ENCODE results near the gene HSP90AB1.

The HSP90AB1 gene

GRCh38 chr6:44228836-44229235 is 18.1 kb upstream of the HSP90AB1 start:
- Histone ChIP-seq H3K9me3 (ENCODE audit: control insufficient read depth, insufficient read depth, low read depth, low read length) (no peaks in the 10 kb centered on the region), H3K27ac (ENCODE audit: extremely low read depth, low read depth, low read length) (no peak overlapping the region), H3K36me3 (ENCODE audit: control insufficient read depth in 2 of 2, insufficient read depth in 1 of 2, low read length in 2 of 2) (peaks cover 3 to 55% of the 10 kb centered on the region in 2 experiments; a peak in 2 of 3 replicates), H3K4me1 (ENCODE audit: control insufficient read depth, insufficient read depth, low read length) (peaks cover 13% of the 10 kb centered on the region), H3K4me3 (ENCODE audit: low read depth, low read length) (no peak overlapping the region)
- POLR2A ChIA-PET = no interaction called here
- TF ChIP-seq, protein P1, sequence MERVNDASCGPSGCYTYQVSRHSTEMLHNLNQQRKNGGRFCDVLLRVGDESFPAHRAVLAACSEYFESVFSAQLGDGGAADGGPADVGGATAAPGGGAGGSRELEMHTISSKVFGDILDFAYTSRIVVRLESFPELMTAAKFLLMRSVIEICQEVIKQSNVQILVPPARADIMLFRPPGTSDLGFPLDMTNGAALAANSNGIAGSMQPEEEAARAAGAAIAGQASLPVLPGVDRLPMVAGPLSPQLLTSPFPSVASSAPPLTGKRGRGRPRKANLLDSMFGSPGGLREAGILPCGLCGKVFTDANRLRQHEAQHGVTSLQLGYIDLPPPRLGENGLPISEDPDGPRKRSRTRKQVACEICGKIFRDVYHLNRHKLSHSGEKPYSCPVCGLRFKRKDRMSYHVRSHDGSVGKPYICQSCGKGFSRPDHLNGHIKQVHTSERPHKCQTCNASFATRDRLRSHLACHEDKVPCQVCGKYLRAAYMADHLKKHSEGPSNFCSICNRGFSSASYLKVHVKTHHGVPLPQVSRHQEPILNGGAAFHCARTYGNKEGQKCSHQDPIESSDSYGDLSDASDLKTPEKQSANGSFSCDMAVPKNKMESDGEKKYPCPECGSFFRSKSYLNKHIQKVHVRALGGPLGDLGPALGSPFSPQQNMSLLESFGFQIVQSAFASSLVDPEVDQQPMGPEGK (tag by site-specific recombination; IDR thresholded peaks at IDR 0.05) = no peak
- no peak for TF ChIP-seq REST (tag by site-specific recombination; IDR thresholded peaks at IDR 0.05)
- TF ChIP-seq SALL2 (tag by site-specific recombination; IDR thresholded peaks at IDR 0.05; ENCODE audit: borderline replicate concordance) = no peak
- TF ChIP-seq, protein P2, sequence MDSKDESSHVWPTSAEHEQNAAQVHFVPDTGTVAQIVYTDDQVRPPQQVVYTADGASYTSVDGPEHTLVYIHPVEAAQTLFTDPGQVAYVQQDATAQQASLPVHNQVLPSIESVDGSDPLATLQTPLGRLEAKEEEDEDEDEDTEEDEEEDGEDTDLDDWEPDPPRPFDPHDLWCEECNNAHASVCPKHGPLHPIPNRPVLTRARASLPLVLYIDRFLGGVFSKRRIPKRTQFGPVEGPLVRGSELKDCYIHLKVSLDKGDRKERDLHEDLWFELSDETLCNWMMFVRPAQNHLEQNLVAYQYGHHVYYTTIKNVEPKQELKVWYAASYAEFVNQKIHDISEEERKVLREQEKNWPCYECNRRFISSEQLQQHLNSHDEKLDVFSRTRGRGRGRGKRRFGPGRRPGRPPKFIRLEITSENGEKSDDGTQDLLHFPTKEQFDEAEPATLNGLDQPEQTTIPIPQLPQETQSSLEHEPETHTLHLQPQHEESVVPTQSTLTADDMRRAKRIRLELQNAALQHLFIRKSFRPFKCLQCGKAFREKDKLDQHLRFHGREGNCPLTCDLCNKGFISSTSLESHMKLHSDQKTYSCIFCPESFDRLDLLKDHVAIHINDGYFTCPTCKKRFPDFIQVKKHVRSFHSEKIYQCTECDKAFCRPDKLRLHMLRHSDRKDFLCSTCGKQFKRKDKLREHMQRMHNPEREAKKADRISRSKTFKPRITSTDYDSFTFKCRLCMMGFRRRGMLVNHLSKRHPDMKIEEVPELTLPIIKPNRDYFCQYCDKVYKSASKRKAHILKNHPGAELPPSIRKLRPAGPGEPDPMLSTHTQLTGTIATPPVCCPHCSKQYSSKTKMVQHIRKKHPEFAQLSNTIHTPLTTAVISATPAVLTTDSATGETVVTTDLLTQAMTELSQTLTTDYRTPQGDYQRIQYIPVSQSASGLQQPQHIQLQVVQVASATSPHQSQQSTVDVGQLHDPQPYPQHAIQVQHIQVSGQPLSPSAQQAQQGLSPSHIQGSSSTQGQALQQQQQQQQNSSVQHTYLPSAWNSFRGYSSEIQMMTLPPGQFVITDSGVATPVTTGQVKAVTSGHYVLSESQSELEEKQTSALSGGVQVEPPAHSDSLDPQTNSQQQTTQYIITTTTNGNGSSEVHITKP (tag by site-specific recombination; IDR thresholded peaks at IDR 0.05) = no peak
- no peak for TF ChIP-seq ZNF830 (tag by site-specific recombination; IDR thresholded peaks at IDR 0.05; ENCODE audit: low read depth)
- TF ChIP-seq SETDB1 (IDR thresholded peaks at IDR 0.05; ENCODE audit: insufficient read length, low read length) = no peak
- no peak for TF ChIP-seq ZNF776 (tag by site-specific recombination; IDR thresholded peaks at IDR 0.05; ENCODE audit: borderline replicate concordance)
- no peak for TF ChIP-seq HOXD13 (CRISPR knock-in tag; IDR thresholded peaks at IDR 0.05; ENCODE audit: borderline replicate concordance)
- CTCF ChIA-PET = interaction anchor here (2.1 to 11.1 kb wide), 3 partner anchors 8 to 56 kb away, joined by 8 to 148 read pairs (median 15); no protein-coding TSS in a partner anchor

DNA sequence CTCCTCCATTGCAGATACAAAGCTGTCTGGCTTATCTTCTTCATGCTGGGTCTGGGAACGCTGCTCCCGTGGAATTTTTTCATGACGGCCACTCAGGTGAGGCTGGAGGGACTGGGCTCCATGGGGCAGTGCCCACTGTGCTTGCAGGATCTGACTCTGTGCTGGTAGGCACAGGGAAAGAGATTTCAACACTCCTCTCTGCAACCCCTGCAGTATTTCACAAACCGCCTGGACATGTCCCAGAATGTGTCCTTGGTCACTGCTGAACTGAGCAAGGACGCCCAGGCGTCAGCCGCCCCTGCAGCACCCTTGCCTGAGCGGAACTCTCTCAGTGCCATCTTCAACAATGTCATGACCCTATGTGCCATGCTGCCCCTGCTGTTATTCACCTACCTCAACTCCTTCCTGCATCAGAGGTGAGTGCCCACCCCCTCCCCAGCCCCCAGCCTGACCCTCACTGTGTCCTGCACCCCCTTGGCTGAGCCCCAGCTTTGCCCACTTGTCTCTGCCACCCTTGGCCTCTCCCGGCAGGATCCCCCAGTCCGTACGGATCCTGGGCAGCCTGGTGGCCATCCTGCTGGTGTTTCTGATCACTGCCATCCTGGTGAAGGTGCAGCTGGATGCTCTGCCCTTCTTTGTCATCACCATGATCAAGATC is 17.4 kb upstream of the HSP90AB1 start:
- no peak overlapping the region for H3K4me3 ChIP-seq (ENCODE audit: low read depth, low read length)
- ChIA-PET POLR2A (interaction anchor here (1.4 kb wide), 1 partner anchor 17 kb away, joined by 10 read pairs; the partner anchor contains the start of gene HSP90AB1), CTCF (interaction anchor here (0.8 to 1.5 kb wide), 3 partner anchors 8 to 57 kb away, joined by 3 to 7 read pairs (median 4); no protein-coding TSS in a partner anchor)
- no peak overlapping the region for H3K27ac ChIP-seq (ENCODE audit: extremely low read depth, low read depth, low read length)
- H3K4me1 ChIP-seq (ENCODE audit: control insufficient read depth, insufficient read depth, low read length) = peaks cover 13% of the 10 kb centered on the region
- peaks cover 5 to 62% of the 10 kb centered on the region in 2 experiments; a peak in 2 of 3 replicates for H3K36me3 ChIP-seq (ENCODE audit: control insufficient read depth in 2 of 2, insufficient read depth in 1 of 2, low read length in 2 of 2)
- H3K9me3 ChIP-seq (ENCODE audit: control insufficient read depth, insufficient read depth, low read depth, low read length) = no peaks in the 10 kb centered on the region
- TF ChIP-seq ZNF777 (tag by site-specific recombination; IDR thresholded peaks at IDR 0.05; ENCODE audit: borderline replicate concordance) = no peak
- no peak for TF ChIP-seq ZNF501 (tag by site-specific recombination; IDR thresholded peaks at IDR 0.05)
- TF ChIP-seq ZNF132 (tag by site-specific recombination; IDR thresholded peaks at IDR 0.05; ENCODE audit: borderline replicate concordance) = no peak
- TF ChIP-seq, protein P3, sequence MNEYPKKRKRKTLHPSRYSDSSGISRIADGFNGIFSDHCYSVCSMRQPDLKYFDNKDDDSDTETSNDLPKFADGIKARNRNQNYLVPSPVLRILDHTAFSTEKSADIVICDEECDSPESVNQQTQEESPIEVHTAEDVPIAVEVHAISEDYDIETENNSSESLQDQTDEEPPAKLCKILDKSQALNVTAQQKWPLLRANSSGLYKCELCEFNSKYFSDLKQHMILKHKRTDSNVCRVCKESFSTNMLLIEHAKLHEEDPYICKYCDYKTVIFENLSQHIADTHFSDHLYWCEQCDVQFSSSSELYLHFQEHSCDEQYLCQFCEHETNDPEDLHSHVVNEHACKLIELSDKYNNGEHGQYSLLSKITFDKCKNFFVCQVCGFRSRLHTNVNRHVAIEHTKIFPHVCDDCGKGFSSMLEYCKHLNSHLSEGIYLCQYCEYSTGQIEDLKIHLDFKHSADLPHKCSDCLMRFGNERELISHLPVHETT (tag by site-specific recombination; IDR thresholded peaks at IDR 0.05) = no peak
- TF ChIP-seq ZNF624 (tag by site-specific recombination; IDR thresholded peaks at IDR 0.05) = no peak
- no peak for TF ChIP-seq YY1 (tag by site-specific recombination; IDR thresholded peaks at IDR 0.05)
- TF ChIP-seq ZNF76 (tag by site-specific recombination; IDR thresholded peaks at IDR 0.05; ENCODE audit: borderline replicate concordance, low read depth) = no peak
- no peak for TF ChIP-seq ZBTB20 (tag by site-specific recombination; IDR thresholded peaks at IDR 0.05)
- TF ChIP-seq SALL2 (tag by site-specific recombination; IDR thresholded peaks at IDR 0.05; ENCODE audit: borderline replicate concordance) = no peak
- no peak for TF ChIP-seq ZNF16 (tag by site-specific recombination; IDR thresholded peaks at IDR 0.05; ENCODE audit: low read depth)
- no peak for TF ChIP-seq ZNF211 (tag by site-specific recombination; IDR thresholded peaks at IDR 0.05; ENCODE audit: low read depth)
- TF ChIP-seq HOXD13 (CRISPR knock-in tag; IDR thresholded peaks at IDR 0.05; ENCODE audit: borderline replicate concordance) = no peak
- TF ChIP-seq, protein P4, sequence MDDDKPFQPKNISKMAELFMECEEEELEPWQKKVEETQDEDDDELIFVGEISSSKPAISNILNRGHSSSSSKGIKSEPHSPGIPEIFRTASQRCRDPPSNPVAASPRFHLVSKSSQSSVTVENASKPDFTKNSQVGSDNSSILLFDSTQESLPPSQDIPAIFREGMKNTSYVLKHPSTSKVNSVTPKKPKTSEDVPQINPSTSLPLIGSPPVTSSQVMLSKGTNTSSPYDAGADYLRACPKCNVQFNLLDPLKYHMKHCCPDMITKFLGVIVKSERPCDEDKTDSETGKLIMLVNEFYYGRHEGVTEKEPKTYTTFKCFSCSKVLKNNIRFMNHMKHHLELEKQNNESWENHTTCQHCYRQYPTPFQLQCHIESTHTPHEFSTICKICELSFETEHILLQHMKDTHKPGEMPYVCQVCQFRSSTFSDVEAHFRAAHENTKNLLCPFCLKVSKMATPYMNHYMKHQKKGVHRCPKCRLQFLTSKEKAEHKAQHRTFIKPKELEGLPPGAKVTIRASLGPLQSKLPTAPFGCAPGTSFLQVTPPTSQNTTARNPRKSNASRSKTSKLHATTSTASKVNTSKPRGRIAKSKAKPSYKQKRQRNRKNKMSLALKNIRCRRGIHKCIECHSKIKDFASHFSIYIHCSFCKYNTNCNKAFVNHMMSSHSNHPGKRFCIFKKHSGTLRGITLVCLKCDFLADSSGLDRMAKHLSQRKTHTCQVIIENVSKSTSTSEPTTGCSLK (tag by site-specific recombination; IDR thresholded peaks at IDR 0.05) = no peak
- no peak for TF ChIP-seq ZNF544 (tag by site-specific recombination; IDR thresholded peaks at IDR 0.05)
